IPS-NIHi11 (cell line): ENCODE results near the gene TAS2R30.
A peak's percentile ranks its signal among the peaks of the same experiment; 100 is the strongest.

Experiments used
- DNase-seq: peaks from one replicate; pipeline ENCODE4 v3.0.0; 2012; ENCODE audit warnings: mixed read lengths, low spot score

Gene TAS2R30

DNA sequence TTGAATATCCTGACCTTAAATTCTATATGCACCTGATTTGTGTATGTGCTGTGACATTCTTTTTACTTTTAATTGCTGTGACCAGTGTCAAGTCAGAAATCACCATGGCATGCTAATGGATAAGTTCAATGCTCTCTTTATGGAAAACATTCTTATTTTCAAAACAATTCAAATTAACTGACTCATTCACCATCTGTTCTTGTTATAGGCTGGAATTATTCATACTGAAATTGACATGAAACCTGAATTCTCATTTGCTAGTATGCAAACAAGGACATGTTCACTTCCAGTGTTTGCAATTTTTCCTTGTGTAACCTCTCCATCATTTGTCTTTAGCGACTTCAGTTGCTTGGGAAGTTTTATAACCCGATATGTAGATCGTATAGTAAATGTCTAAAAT, at the start of gene TAS2R30:
Gene TAS2R30 (minus strand): TSS at position 340 of the 400 bp plus-strand sequence. CDS start 400 bp downstream, outside the sequence.
- no peak for DNase-seq

GRCh38 chr12:11183011-11183410, 48.6 kb upstream of the TAS2R30 start:
- no peak for DNase-seq

- no peak for DNase-seq
Observed at GRCh38 chr12:11182529-11182928, 48.1 kb upstream of the TAS2R30 start.

- no peak for DNase-seq
Observed at GRCh38 chr12:11178250-11178649, 43.8 kb upstream of the TAS2R30 start.

DNA sequence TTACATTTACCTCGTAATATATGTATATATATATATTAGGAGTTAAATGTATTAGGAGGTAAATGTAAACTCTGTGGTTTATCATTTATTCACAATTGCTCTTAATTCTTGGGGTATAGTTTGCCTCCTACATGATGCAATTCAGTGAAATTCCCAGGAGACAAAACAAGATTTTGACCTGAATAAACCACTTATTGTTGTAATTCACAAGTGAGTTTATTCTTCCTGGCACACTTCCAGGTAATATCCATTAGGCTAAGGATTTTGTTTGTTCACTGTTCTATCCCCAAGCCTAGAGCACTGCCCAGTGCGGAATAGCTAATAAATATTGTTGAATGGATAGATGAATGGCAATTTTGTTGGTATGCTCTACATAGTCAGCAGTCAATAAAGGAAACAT, 39.6 kb upstream of the TAS2R30 start:
- no peak for DNase-seq

DNA sequence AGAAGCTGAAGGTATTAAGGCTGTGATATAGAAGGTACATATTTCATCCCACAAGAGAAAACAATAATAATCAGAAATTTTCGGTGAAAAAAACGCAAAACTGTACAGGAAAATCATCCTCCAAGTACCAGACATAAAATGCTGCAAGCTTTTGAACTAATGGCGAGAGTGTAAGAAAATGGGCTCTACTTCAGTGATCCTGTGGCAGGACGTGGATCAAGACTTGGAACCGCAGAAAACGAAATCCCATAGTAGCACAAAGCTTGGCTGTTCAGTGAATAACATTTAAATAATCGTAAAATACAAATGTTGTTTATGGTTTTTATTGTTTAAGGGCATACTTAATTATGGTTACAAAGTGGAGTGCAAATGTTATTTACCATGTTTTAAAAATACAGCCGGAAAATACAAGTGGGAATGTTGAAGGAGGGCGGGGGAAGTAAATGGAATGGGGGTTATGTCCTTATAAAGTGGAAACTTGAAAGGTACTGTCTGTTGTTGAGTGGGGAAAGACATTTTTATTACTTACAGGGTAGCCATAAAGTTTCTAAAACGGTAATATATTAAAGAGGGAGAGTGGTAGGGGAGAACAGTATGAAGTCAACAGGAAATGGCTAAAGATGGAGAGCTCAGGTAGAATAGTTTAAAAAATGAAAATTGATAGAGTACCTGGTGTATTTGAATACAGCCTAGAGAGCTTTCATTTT, 37.7 kb upstream of the TAS2R30 start:
- DNase-seq: no peak

- peak; percentile 93 for DNase-seq
Observed at GRCh38 chr12:11171145-11171968, 36.9 kb upstream of the TAS2R30 start, which contains the start of gene SMIM10L1. SMIM10L1 (plus strand) TSS chr12:11171194; CDS start chr12:11171357, 163 bp downstream.

GRCh38 chr12:11170810-11171144, 36.3 kb upstream of the TAS2R30 start:
- DNase-seq: no peak

DNA sequence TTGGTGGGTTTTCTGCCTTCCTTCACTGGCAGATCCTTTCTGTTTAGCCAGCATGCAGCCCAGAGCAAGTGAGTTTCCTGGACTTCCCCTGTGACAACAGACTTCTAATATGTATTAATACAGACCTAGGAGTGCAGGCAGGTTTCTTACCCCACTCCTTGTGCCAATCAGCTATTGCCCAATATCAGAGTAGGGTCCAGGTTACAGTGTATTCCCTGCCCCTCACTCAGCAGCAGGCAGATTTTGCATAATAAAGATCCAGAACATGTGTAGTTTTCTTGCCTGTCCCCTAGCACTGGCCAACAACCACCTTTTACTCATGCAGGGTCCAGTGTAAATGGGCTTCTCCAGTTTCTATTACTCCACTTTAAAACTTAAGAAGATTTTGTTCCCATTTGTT, 31.9 kb upstream of the TAS2R30 start:
- DNase-seq: no peak

- no peak for DNase-seq
Observed at GRCh38 chr12:11164384-11164783, 29.9 kb upstream of the TAS2R30 start.

GRCh38 chr12:11162502-11162901, 28.1 kb upstream of the TAS2R30 start:
- DNase-seq: no peak

DNA sequence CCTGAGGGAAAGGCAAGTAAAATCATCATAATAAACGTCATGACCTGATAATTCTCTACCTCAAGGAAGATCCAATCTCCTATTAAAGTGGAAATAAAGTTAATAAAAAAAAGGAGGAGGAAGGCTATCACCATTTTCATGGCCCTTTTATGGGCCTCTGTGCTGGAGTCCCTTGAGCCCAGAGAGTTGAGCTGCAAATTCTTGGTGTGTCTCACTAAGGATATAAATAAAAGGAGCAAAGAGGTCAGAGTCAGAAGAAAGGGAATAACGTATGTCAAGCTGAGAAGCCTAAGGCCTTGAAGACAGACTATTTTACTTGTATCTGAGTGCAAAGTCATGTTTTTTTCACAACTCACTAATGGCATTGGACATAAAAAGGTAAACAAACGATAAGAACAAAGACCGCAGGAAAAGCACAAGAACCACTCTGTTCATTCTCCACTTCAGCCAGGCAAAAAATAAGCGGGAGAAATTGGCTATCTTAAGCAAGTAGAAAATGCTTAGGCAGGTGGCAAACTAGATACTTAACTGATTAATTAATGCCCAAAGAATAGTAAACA, 24.5 kb upstream of the TAS2R30 start:
- no peak for DNase-seq

- DNase-seq: no peak
Observed at GRCh38 chr12:11154400-11154925, 20.0 kb upstream of the TAS2R30 start.

DNA sequence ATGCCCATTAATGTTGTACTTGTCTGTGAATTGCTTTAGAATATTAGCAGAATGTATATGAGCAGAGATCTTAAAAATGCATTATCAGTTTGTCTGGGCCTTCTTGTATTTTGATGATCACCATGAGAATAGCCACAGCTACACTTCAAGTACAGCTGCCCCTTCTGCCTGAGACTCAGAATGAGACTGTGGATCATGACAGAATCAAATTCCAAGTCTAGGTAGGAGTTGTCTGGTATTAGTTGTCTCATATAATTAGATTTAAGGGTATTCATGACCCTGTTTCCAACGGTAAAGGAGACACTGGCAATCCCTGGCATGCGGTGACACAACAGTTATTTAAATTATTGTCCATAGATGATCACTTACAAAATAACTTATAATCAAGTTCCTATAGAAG, 18.3 kb upstream of the TAS2R30 start:
- DNase-seq: no peak

- DNase-seq: no peak
Observed at GRCh38 chr12:11150832-11151231, 16.4 kb upstream of the TAS2R30 start.

DNA sequence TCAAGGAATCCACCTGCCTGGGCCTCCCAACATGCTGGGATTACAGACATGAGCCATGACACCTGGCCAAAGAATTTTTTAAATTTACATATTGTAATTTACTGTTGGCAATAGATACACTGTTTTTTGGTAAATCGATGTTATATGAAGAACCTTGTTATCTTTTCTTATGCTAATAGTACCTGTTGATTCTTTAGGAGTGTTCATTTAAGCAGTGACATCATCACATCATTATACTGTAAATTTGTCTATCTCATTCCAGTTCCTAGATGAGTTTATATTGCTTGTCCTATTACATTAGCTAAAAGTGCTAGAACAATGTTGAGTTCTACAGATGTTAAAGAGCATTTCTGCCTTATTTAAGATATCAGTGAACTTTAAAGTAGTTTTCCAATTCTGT, 13.0 kb upstream of the TAS2R30 start:
- no peak for DNase-seq

DNA sequence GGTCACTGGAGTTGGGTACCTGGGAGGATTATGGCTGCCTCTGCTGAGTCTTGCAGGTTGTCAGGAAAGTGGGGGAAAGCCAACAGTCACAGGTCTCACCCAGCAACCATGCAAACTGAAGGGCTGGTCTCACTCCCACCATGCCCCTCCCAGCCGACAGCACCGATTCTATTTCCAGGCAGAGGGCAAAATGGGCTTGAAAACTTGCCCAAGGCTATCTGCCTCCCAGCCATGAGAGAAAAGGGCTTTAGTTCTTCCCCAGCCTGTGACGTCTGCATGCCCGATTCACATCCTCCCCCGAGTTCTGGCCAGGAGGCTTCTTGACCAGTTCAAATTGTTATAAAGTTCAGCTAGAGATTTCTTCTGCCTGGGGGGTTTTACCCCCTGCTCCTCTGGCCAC, 9.9 kb upstream of the TAS2R30 start:
- no peak for DNase-seq

- DNase-seq: no peak
Observed at GRCh38 chr12:11143352-11143751, 8.9 kb upstream of the TAS2R30 start.

GRCh38 chr12:11136075-11136474, 1.6 kb upstream of the TAS2R30 start:
- DNase-seq: no peak

- no peak for DNase-seq
Observed at GRCh38 chr12:11133816-11134215, 628 bp downstream of the TAS2R30 start.

DNA sequence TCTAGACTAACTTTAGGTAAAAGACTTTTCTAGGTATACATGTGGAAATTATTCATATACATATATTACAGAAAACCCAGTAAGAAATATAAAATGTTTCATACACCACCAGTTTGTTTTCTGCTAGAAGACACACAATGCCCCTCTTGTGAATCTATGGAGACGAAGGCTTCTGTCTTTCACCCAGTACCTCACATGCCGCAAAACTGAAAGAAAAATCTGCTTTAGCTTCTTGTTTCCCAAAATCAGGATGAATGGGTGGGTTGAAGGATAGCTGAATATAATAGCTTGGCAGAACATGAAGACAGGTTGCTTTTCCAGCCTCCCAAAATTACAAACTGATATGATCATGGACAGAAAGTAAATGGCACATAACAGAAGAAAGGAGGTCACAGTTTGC, 1.3 kb downstream of the TAS2R30 start:
- no peak for DNase-seq

DNA sequence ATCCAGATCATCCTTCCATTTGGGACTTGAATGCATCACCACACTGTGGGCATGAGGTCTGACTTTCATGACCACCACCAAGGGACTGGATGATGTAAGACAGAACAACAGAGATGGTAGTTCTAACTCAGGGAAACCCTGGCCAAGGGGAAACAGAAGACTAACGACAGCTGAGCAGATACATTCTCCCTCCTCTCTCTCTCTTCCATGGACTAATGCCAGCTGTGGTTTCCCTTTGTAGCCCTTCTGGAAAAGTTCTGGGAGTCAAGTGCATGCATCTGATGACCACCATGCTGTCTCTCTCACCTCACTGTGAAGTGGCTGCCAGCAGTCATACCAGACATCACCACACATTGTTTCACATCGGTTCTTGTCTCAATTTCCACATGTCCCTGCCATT, 3.4 kb downstream of the TAS2R30 start:
- no peak for DNase-seq

DNA sequence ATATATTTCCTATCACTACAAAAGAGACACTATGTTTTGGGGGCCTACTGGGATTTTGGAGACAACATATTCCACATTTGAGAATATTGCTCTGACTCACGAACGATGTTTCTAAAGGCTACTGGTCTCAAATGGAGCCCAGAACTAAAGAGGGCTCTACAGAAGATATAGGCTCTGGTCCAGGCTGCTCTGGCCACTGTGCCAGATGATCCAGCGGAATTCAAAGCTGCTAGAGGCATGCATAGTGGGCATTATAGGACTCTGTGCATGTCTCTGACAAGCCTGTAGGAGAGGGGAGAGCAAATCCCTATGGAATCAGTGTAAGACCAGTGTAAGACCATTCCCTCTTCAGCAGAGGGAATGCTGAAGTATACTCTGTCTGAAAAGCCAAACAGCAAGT, 4.1 kb downstream of the TAS2R30 start:
- DNase-seq: no peak
